ENCODE measurements around the gene IL36G.

Gene IL36G

DNA sequence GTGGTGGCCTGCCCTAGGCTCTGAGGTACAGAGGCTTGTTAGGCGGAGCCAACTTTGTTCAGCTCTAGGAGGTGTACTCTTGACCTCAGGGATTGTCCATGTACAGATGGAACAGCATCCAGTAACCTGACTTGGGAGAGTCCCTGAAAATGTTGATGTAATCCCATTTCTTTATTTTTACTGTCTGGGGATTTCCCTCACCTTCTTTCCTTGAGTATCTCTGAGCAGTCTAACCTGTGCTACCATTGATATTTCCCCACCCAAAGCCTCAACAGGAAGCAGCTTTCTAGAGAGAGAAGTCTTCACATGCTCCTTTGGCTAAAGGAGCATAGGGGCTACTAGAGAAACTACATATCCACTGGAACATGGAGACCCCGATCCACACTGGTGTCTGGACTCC is 37.8 kb downstream of the IL36G start:
- no peaks in the 10 kb centered on the region for H3K36me3 ChIP-seq
- no peak overlapping the region for H3K4me3 ChIP-seq (ENCODE audit: low read depth, low read length)
- DNase-seq: no peak
- TF ChIP-seq, protein P1, sequence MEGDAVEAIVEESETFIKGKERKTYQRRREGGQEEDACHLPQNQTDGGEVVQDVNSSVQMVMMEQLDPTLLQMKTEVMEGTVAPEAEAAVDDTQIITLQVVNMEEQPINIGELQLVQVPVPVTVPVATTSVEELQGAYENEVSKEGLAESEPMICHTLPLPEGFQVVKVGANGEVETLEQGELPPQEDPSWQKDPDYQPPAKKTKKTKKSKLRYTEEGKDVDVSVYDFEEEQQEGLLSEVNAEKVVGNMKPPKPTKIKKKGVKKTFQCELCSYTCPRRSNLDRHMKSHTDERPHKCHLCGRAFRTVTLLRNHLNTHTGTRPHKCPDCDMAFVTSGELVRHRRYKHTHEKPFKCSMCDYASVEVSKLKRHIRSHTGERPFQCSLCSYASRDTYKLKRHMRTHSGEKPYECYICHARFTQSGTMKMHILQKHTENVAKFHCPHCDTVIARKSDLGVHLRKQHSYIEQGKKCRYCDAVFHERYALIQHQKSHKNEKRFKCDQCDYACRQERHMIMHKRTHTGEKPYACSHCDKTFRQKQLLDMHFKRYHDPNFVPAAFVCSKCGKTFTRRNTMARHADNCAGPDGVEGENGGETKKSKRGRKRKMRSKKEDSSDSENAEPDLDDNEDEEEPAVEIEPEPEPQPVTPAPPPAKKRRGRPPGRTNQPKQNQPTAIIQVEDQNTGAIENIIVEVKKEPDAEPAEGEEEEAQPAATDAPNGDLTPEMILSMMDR (IDR thresholded peaks at IDR 0.05; ENCODE audit: low read depth, low read length): no peak
- H3K9me3 ChIP-seq: no peaks in the 10 kb centered on the region
- H3K27me3 ChIP-seq: no peaks in the 10 kb centered on the region
- H3K4me1 ChIP-seq: no peaks in the 10 kb centered on the region

DNA sequence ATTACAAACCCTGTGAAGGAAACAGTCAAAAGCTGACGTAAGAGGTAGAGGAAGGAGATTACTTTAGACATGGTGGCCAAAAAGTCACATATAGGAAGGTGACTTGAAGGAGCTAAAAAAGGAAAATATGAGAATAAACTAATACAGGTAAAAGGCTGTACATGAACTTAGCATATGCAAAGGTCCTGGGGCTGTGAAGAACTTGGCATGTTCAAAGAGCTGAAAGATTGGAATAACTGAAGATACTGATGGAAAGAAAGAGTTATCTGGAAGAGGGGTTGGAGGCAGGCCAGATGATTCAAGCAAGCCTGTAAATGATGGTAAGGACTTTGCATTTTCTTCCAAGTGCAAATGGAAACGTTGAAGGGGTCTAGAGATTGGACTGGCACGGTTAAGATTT is 40.7 kb downstream of the IL36G start:
- no peaks in the 10 kb centered on the region for H3K4me1 ChIP-seq
- no peak for DNase-seq
- no peaks in the 10 kb centered on the region for H3K27me3 ChIP-seq
- no peak overlapping the region for H3K4me3 ChIP-seq (ENCODE audit: low read depth, low read length)
- H3K9me3 ChIP-seq: no peaks in the 10 kb centered on the region
- TF ChIP-seq, protein P1 (IDR thresholded peaks at IDR 0.05; ENCODE audit: low read depth, low read length): no peak
- H3K36me3 ChIP-seq: no peaks in the 10 kb centered on the region

DNA sequence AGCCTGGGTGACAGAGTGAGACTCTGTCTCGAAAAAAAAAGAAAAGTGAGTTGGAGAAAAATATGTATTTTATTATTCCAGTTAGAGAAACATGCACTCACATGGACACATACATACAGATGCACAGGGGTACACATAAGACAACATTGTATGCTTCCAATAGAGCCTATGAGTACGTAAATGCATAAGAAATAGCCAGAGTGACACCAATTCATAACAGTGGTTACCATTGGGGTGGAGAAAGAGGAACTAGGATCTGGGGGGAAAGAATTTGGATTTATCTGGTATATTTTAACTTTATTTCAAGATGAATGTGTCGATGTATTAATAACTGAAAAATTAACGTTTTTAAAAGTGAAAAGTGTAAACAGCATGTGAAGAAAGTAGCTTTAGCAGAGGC is 43.5 kb downstream of the IL36G start:
- Histone ChIP-seq H3K27me3 (no peaks in the 10 kb centered on the region), H3K4me3 (ENCODE audit: low read depth, low read length) (no peak overlapping the region), H3K4me1 (no peaks in the 10 kb centered on the region), H3K36me3 (no peaks in the 10 kb centered on the region), H3K9me3 (no peaks in the 10 kb centered on the region)
- no peak for DNase-seq
- TF ChIP-seq, protein P1 (IDR thresholded peaks at IDR 0.05; ENCODE audit: low read depth, low read length): no peak

DNA sequence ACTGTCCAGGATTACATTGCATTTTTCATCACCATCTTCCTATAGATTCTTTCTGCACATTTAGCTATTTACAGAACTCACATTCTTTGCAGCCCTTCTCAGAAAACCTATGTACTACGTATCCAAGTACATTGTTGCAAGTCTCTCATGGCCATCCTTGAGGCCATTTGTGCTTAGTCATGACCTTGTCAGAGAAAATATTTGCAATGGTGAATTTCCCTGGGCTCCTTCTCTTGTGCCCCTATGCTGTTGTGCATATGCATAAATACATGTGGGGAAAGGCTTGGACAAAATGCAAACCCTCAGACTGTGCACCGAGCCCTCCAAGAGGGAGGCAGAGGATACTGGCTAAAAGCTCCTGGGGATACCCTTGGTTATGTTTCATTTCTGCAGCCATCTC is 47.0 kb downstream of the IL36G start:
- no peaks in the 10 kb centered on the region for H3K4me1 ChIP-seq
- no peak overlapping the region for H3K4me3 ChIP-seq (ENCODE audit: low read depth, low read length)
- no peaks in the 10 kb centered on the region for H3K9me3 ChIP-seq
- no peak for DNase-seq
- no peaks in the 10 kb centered on the region for H3K27me3 ChIP-seq
- TF ChIP-seq, protein P1 (IDR thresholded peaks at IDR 0.05; ENCODE audit: low read depth, low read length): no peak
- H3K36me3 ChIP-seq: no peaks in the 10 kb centered on the region

DNA sequence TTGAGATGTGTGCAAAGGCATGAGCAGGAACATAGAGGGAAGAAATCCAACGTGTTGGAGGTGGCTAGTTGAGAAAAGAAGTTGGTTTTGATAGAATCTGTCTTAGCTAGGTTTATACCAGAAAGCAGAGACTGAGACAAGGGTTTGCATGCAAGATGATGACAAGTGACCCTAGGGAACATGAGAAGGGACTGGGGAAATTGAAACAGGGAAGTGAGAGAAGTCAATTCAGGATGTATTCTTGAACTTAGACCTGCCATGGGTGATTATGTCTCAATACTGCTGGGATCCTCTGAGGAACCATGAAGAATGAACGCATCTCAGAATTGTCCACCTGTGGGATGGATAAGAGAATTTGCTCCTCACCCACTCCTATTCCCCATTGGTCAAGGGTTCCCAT is 47.9 kb downstream of the IL36G start:
- H3K9me3 ChIP-seq: no peaks in the 10 kb centered on the region
- no peaks in the 10 kb centered on the region for H3K27me3 ChIP-seq
- no peaks in the 10 kb centered on the region for H3K36me3 ChIP-seq
- no peak for DNase-seq
- no peaks in the 10 kb centered on the region for H3K4me1 ChIP-seq
- H3K4me3 ChIP-seq (ENCODE audit: low read depth, low read length): no peak overlapping the region
- TF ChIP-seq, protein P1 (IDR thresholded peaks at IDR 0.05; ENCODE audit: low read depth, low read length): no peak

DNA sequence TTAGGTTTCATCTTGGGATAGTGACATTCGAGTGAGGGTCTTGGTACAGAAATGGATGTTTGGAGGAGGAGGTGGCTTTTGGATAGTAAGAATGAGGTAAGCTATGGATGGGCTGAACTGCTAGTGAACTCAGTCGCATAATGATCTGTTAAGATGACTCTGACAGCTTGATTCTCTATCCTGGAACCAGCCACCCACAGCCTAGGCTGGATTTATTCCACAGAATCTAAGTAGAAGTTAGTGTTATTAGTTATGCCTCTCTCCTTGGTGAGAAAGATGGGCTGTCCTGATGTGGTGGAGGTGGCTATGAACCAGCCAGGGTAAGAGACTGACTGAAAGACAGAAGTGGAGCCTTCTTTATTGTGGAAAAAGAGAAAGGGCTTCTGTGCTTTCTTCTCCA is 49.9 kb downstream of the IL36G start:
- Histone ChIP-seq H3K9me3 (no peaks in the 10 kb centered on the region), H3K4me3 (ENCODE audit: low read depth, low read length) (no peak overlapping the region), H3K27me3 (no peaks in the 10 kb centered on the region), H3K36me3 (no peaks in the 10 kb centered on the region), H3K4me1 (no peaks in the 10 kb centered on the region)
- DNase-seq: no peak
- TF ChIP-seq, protein P1 (IDR thresholded peaks at IDR 0.05; ENCODE audit: low read depth, low read length): no peak

Data from BE2C (cell line).